Astrocyte of the cerebellum (primary cell): Measurements from ENCODE around the gene CYFIP2.
"Not testable (repeated sequence)": the region's sequence is repeated elsewhere in the genome, so short reads cannot be mapped to it uniquely, and the experiment has no call there.

Experiments
- DNase-seq: peaks from one replicate; pipeline ENCODE4 v3.0.0-alpha.2; 2011; ENCODE audit warnings: low read depth
- H3K4me3 ChIP-seq: 2 replicates; pipeline ENCODE4 v1.5.1; 2011; ENCODE audit warnings: mild to moderate bottlenecking, low read depth, low read length, moderate library complexity
- in situ Hi-C: cut with HindIII; loops from 2 replicates; pipeline ENCODE4 v1.10.0; 2017; ENCODE audit warnings: low sequenced_read_pairs
- TF ChIP-seq, protein P1 (sequence below): IDR thresholded peaks from 2 replicates; pipeline ENCODE4 v1.5.1; 2012; ENCODE audit warnings: low read length, low read depth, moderate library complexity, mild to moderate bottlenecking; ENCODE audit errors: missing control alignments

Gene CYFIP2

DNA sequence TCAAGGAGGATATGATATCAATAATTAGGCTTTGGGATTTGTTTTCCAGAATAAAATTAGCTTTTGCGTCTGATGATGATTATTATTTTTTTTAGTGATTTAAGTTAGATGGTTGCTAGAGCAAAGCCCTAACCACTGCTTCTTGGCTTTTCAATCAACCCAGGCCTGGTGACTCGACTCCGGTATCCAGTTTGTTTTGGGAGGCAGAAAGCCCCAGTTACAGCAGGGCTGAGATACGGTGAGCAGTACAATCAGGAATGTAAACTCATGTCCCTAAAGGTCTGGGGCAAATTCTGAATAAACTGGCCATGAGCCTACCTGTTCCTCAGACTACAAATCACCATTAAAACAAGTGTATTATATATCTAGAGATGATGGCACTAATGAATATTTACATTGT lies 24.4 kb upstream of the CYFIP2 start:
- H3K4me3 ChIP-seq, result no peak overlapping the region
- in situ Hi-C loops, result no loop called here
- TF ChIP-seq, protein P1, sequence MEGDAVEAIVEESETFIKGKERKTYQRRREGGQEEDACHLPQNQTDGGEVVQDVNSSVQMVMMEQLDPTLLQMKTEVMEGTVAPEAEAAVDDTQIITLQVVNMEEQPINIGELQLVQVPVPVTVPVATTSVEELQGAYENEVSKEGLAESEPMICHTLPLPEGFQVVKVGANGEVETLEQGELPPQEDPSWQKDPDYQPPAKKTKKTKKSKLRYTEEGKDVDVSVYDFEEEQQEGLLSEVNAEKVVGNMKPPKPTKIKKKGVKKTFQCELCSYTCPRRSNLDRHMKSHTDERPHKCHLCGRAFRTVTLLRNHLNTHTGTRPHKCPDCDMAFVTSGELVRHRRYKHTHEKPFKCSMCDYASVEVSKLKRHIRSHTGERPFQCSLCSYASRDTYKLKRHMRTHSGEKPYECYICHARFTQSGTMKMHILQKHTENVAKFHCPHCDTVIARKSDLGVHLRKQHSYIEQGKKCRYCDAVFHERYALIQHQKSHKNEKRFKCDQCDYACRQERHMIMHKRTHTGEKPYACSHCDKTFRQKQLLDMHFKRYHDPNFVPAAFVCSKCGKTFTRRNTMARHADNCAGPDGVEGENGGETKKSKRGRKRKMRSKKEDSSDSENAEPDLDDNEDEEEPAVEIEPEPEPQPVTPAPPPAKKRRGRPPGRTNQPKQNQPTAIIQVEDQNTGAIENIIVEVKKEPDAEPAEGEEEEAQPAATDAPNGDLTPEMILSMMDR, result no peak
- DNase-seq, result no peak

DNA sequence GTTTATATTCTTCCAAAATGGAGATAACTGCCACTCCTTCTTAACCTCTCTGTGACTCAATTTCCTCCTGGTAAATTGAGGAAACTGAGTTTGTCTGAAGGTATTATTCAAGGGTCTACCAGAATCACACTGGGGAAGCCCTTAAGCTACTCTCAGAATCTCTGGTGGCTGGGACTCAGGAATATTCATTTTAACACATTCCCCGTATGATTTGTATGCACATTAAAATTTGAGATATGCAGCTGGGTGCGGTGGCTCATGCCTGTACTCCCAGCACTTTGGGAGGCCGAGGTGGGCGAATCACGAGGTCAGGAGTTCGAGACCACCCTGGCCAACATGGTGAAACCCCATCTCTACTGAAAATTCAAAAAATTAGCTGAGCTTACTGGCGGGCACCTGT lies 21.2 kb upstream of the CYFIP2 start:
- DNase-seq, H3K4me3 ChIP-seq, in situ Hi-C loops: not testable (repeated sequence)

DNA sequence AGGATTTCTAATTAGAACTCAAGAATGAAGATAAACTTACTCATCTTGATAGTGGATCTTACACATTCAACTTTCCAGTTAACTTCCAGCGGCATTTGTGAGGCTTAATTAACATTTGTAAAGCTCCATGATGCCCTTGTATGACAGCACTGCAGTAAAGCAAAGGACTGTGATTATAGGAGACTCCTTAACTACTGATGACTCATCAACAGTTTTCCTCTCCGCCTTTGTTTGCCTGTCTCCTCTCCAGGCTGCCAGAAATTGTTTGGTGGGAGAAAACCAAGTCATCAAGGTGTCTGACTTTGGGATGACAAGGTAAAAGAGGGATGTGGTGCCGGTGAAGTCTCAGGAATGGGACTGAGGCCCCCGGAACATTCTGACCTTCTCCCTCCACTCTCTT lies 20.4 kb upstream of the CYFIP2 start:
- in situ Hi-C loops, result no loop called here
- no peak overlapping the region for H3K4me3 ChIP-seq
- TF ChIP-seq, protein P1, result no peak
- no peak for DNase-seq

DNA sequence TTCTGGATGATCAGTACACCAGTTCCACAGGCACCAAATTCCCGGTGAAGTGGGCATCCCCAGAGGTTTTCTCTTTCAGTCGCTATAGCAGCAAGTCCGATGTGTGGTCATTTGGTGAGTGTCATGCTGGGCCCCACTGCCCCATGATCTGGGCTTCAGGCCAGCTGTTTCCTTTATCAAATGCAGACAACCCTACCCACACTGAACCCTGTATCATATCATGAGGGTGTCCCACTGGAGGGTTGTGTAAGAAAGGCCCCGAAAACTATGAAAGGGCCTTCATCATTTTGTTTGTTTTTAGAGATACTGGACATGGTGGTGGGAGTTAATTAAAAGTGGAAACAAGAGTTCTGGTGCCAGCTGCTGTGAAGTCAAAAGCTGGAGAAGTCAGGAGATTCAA lies 20.0 kb upstream of the CYFIP2 start:
- TF ChIP-seq, protein P1, result no peak
- no peak for DNase-seq
- H3K4me3 ChIP-seq, result no peak overlapping the region
- in situ Hi-C loops, result no loop called here

DNA sequence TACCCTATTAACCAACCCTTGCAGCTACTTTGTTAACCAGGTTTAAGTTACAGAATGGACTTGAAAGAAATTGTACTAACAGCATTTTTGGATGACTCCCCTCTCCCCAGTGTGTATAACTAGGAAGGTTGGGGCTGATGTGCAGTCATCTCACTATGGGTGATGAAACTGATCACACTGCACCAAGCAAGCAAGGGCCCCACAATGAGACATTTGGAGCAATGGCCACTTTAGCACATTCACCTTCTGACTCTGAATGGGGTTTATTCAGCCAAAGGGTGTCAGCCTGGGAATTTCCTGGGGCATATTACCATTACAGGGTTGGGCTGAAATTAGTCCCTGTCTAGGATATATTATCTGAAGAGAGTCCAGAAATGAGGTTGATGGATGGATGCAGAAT lies 18.7 kb upstream of the CYFIP2 start:
- in situ Hi-C loops, result no loop called here
- TF ChIP-seq, protein P1, result no peak
- DNase-seq, result no peak
- no peak overlapping the region for H3K4me3 ChIP-seq

DNA sequence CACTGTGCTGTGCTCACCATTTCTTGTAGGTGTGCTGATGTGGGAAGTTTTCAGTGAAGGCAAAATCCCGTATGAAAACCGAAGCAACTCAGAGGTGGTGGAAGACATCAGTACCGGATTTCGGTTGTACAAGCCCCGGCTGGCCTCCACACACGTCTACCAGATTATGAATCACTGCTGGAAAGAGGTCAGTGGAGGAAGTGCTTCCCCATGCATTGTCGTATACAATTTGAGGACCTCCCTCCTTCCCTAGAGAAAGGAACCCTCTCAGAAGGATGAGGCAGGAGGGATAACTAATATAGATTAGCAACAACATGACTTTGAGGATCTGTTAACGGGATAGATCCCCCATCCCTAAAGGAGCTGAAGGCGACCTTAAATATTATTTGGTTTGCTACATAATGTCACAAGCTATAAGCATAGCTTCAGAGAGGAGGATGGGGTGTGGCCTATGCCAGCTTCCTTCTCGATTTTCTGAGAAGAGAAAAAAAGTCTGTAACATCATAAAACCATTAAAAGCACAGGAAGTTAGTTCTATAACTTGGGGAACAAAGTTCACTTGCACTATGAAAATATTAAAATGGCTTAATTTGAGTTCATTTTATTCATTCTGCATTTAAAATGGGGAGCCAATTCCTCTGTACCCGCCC lies 17.0 kb upstream of the CYFIP2 start:
- H3K4me3 ChIP-seq, result no peak overlapping the region

DNA sequence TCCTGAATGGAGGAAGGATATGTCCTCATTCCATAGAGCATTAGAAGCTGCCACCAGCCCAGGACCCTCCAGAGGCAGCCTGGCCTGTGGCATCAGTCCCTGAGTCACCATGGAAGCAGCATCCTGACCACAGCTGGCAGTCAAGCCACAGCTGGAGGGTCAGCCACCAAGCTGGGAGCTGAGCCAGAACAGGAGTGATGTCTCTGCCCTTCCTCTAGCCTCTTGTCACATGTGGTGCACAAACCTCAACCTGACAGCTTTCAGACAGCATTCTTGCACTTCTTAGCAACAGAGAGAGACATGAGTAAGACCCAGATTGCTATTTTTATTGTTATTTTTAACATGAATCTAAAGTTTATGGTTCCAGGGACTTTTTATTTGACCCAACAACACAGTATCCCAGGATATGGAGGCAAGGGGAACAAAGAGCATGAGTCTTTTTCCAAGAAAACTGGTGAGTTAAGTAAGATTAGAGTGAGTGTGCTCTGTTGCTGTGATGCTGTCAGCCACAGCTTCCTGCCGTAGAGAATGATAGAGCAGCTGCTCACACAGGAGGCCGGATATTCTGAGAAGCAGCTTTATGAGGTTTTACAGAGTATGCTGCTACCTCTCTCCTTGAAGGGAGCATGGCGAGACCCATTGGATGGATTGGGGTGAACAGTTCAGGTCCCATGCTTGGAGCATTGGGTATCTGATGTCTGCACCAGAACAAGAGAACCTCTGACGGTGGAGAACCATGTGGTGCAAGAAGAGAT lies 13.0 kb upstream of the CYFIP2 start:
- TF ChIP-seq, protein P1, result no peak
- no peak overlapping the region for H3K4me3 ChIP-seq
- in situ Hi-C loops, result no loop called here
- no peak for DNase-seq

More for the DNA sequence above, 17.0 kb upstream of the CYFIP2 start:
- TF ChIP-seq, protein P1, result no peak
- in situ Hi-C loops, result no loop called here
- no peak for DNase-seq
